Activated naive CD4-positive, alpha-beta T cell treated with anti-CD3 and anti-CD28 coated beads, Interleukin-2, amount 50 U/mL, for 24 hours (primary cell): Measurements from ENCODE around the gene MCF2L.
A peak's percentile ranks its signal among the peaks of the same experiment; 100 is the strongest.
"Not testable (repeated sequence)": the region's sequence is repeated elsewhere in the genome, so short reads cannot be mapped to it uniquely, and the experiment has no call there.

ENCODE experiments used
- H3K27ac Mint-ChIP-seq: one replicate; pipeline ENCODE4 v1.8.0; 2021; ENCODE audit warnings: mild to moderate bottlenecking, mixed read lengths
- H3K27me3 Mint-ChIP-seq: one replicate; pipeline ENCODE4 v1.8.0; 2021; ENCODE audit warnings: mixed read lengths
- H3K36me3 Mint-ChIP-seq: one replicate; pipeline ENCODE4 v1.8.0; 2021; ENCODE audit warnings: mixed read lengths
- H3K4me1 Mint-ChIP-seq: one replicate; pipeline ENCODE4 v1.8.0; 2021; ENCODE audit warnings: mixed read lengths
- H3K4me3 Mint-ChIP-seq: one replicate; pipeline ENCODE4 v1.8.0; 2021; ENCODE audit warnings: mild to moderate bottlenecking, mixed read lengths
- H3K9me3 Mint-ChIP-seq: one replicate; pipeline ENCODE4 v1.8.0; 2021; ENCODE audit warnings: mixed read lengths

Gene MCF2L

DNA sequence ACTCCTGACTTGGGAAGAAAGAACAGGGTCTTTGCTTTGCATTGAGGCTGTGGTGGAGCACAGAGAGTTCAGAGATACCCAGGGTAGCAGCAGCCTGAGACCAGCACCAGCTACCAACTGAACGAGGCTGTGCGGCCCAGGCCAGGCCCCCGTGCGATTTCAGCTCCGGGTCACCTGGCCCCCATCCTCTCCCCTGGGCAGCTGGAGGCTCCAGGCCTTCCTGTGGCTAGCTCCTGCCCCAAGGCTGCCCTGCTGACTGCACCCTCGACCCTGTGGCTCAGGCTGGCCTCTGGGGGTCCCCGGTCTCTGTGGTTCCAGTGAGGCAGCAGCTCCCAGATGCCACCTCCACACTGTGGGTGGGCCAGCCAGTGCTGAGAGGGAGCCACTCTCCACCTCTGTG is 52.8 kb downstream of the MCF2L start:
- H3K36me3 Mint-ChIP-seq = no peaks in the 10 kb centered on the region
- H3K4me3 Mint-ChIP-seq = no peak overlapping the region
- H3K27ac Mint-ChIP-seq = no peak overlapping the region
- H3K4me1 Mint-ChIP-seq = no peaks in the 10 kb centered on the region
- H3K9me3 Mint-ChIP-seq = no peaks in the 10 kb centered on the region
- H3K27me3 Mint-ChIP-seq = no peaks in the 10 kb centered on the region

- no peaks in the 10 kb centered on the region for H3K36me3 Mint-ChIP-seq
- no peak overlapping the region for H3K4me3 Mint-ChIP-seq
- H3K27ac Mint-ChIP-seq = no peak overlapping the region
- H3K9me3 Mint-ChIP-seq = no peaks in the 10 kb centered on the region
- no peaks in the 10 kb centered on the region for H3K27me3 Mint-ChIP-seq
- H3K4me1 Mint-ChIP-seq = no peaks in the 10 kb centered on the region
These were observed 53.4 kb downstream of the MCF2L start for GRCh38 chr13:113022391-113022744.

DNA sequence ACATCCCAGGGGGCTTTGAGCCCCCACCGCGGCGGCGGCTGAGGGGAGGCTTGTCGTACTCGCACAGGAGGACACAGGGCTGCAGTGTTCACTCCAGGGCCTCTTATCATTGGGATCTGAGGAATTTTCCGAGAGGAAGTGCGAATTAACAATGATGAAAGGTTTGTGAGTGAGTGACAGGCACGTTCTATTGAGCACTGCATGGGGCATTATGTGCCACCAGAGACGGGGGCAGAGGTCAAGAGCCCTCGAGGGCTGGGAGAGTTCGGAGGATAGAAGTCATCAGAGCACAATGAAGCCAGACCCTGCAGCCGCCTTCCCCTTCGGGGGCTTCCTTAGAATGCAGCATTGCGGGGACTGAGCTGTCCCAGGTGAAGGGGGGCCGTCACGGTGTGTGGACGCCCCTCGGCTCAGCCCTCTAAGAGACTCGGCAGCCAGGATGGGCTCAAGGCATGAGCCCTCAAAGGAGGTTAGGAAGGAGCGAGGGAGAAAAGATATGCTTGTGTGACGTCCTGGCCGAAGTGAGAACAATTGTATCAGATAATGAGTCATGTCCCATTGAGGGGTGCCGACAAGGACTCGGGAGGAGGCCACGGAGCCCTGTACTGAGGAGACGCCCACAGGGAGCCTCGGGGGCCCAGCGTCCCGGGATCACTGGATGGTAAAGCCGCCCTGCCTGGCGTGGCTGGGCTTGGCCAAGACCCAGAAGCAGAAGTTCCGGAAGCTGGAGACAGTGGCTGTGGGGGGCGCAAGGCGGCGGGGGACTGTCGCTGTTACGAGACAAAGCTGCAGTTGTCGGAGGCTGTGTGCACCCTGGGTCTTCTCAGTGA is 53.9 kb downstream of the MCF2L start:
- no peaks in the 10 kb centered on the region for H3K4me1 Mint-ChIP-seq
- no peaks in the 10 kb centered on the region for H3K27me3 Mint-ChIP-seq
- no peak overlapping the region for H3K27ac Mint-ChIP-seq
- H3K4me3 Mint-ChIP-seq = no peak overlapping the region
- no peaks in the 10 kb centered on the region for H3K36me3 Mint-ChIP-seq
- no peaks in the 10 kb centered on the region for H3K9me3 Mint-ChIP-seq

DNA sequence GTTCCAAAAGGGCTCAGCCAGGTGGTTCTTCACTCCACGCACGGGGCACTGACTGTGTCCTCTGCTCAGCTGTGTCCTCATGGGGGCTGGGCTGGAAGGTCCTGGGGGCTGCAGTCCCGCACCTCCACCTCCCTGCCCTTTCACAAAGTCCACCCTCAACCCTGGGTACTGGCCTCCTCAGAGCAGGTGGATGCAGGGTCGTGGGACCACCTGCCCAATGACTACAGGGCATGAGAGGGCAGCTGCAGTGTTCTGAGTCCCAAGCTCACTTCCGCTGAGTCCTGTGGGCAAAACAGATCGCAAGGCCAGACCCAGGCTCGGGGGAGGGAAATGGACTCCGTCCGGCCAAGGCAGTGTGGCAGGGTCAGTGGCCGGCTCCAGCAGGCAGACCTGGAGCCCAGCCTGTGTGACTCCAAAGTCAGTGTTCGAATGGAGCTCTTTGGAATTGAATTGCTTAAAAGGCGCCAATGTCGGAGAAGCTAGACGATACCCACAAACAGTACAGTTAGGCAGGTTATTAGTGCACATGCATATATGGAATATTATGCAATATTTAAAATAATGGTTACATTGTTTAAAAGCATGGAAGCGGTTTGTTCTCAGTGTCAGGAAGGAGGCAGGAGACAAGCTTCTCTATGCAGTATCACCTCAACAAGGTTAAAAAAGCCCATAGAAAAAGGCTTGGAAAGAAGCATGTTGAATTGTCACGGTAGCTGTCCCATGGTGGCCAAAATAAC is 54.8 kb downstream of the MCF2L start:
- Mint-ChIP-seq H3K27ac (no peak overlapping the region), H3K27me3 (no peaks in the 10 kb centered on the region), H3K9me3 (no peaks in the 10 kb centered on the region), H3K36me3 (no peaks in the 10 kb centered on the region), H3K4me3 (no peak overlapping the region), H3K4me1 (no peaks in the 10 kb centered on the region)

DNA sequence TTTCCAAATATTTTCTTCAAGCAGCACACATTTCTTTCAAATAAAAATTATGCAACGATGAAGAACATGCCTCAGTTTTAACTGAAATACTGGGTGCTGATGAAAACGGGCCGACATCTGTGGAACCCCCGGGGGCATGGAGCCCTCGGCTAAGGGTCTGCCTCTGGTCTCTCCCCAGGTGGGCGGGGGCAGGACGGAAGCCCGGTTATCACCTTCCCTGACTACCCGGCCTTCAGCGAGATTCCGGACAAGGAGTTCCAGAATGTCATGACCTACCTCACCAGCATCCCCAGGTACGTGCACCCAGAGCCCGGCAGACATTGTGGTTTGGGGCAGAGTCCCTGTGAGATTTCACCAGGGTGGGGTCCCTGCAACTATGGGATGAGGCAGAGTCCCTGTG is 55.5 kb downstream of the MCF2L start:
- Mint-ChIP-seq H3K36me3 (no peaks in the 10 kb centered on the region), H3K4me1 (no peaks in the 10 kb centered on the region), H3K9me3 (no peaks in the 10 kb centered on the region), H3K27ac (no peak overlapping the region), H3K27me3 (no peaks in the 10 kb centered on the region), H3K4me3 (no peak overlapping the region)

- H3K27me3 Mint-ChIP-seq = no peaks in the 10 kb centered on the region
- H3K27ac Mint-ChIP-seq = no peak overlapping the region
- H3K36me3 Mint-ChIP-seq = no peaks in the 10 kb centered on the region
- no peaks in the 10 kb centered on the region for H3K9me3 Mint-ChIP-seq
- no peak overlapping the region for H3K4me3 Mint-ChIP-seq
- H3K4me1 Mint-ChIP-seq = no peaks in the 10 kb centered on the region
These were observed 57.4 kb downstream of the MCF2L start for GRCh38 chr13:113026391-113026910.

- no peaks in the 10 kb centered on the region for H3K4me1 Mint-ChIP-seq
- no peaks in the 10 kb centered on the region for H3K27me3 Mint-ChIP-seq
- no peak overlapping the region for H3K4me3 Mint-ChIP-seq
- no peak overlapping the region for H3K27ac Mint-ChIP-seq
- no peaks in the 10 kb centered on the region for H3K36me3 Mint-ChIP-seq
- H3K9me3 Mint-ChIP-seq = no peaks in the 10 kb centered on the region
These were observed 58.1 kb downstream of the MCF2L start for GRCh38 chr13:113027095-113027494.

DNA sequence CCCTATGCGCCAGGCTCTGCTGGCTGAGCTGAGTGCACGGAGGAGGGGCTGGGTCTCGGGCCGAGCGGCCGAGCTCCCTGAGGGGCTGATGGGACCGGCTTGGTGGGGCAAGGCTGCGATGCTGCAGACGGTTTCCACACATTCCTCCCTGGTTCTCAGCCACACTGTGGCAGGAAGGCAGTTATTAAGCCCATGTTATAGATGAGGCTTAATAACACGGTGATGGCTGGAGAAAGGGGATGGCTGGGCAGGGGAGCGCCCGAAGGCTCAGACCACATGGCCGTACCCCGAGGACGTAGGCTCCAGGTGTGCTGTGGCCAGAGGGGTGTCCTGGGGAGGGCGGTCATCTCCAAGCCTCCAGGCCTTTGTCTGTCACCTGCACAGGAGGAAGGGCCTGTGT is 58.6 kb downstream of the MCF2L start:
- Mint-ChIP-seq H3K27ac (no peak overlapping the region), H3K4me3 (no peak overlapping the region), H3K4me1 (no peaks in the 10 kb centered on the region), H3K9me3 (no peaks in the 10 kb centered on the region), H3K27me3 (no peaks in the 10 kb centered on the region), H3K36me3 (no peaks in the 10 kb centered on the region)

GRCh38 chr13:113028336-113029060 is 59.5 kb downstream of the MCF2L start:
- Mint-ChIP-seq H3K27me3 (no peaks in the 10 kb centered on the region), H3K9me3 (no peaks in the 10 kb centered on the region), H3K36me3 (no peaks in the 10 kb centered on the region), H3K4me1 (no peaks in the 10 kb centered on the region), H3K4me3 (no peak overlapping the region), H3K27ac (no peak overlapping the region)

DNA sequence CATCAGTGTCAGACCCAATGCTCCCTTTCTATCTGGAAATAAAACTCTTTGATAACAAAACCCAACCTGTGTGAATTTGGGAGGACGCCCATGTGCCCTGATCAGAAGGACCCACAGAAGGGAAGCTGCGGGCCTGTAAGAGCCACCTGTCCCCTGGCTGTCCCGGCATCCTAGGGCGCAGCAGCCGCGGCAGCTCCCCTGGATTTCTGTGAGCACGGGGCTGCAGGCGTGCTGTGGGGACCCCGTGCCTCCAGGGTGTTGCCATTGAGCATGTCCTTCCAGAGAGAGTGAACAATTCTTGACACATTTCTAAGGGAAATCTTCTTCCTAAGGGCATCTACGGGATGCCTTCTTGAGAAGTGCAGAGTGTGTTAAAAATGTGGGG is 60.0 kb downstream of the MCF2L start:
- no peaks in the 10 kb centered on the region for H3K27me3 Mint-ChIP-seq
- H3K9me3 Mint-ChIP-seq = no peaks in the 10 kb centered on the region
- H3K27ac Mint-ChIP-seq = no peak overlapping the region
- no peaks in the 10 kb centered on the region for H3K4me1 Mint-ChIP-seq
- H3K36me3 Mint-ChIP-seq = no peaks in the 10 kb centered on the region
- no peak overlapping the region for H3K4me3 Mint-ChIP-seq

DNA sequence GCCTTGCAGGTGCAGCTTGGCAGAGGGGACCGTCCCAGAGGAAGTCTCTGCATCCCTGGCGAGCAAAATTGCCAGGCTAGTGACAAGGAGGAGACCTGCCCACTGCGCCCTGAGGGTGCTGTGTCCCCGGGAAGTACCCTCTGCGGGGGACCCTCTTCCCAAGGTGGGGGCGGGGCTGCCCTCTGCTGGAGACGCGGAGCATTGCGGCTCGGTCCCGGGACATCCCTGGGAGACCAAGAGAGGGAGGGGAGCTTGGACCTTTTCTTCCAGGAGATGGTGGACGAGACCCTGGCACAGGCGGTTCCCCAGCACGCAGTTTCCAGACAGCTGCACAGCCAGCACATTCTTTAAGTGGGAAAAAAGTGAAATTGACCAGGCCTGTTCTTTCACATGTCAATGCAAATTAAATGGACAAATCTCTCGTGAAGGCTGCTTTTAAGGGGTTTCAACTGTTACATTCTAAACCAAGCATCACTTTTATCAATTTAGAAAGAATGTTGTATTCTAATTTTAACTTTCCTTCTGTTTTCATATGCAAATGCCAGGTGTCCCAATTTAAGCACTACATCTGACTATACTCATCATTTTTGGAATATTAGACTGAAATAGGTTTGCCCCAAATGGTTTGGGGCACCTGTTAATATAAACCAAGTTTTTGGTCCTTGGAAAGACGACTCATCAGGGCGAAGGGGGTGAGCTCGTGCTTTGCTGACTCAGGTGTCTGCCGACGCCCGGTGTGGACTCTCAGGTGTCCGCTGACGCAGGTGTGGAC is 60.7 kb downstream of the MCF2L start:
- no peaks in the 10 kb centered on the region for H3K36me3 Mint-ChIP-seq
- H3K9me3 Mint-ChIP-seq = no peaks in the 10 kb centered on the region
- no peaks in the 10 kb centered on the region for H3K4me1 Mint-ChIP-seq
- H3K4me3 Mint-ChIP-seq = no peak overlapping the region
- no peaks in the 10 kb centered on the region for H3K27me3 Mint-ChIP-seq
- peak overlapping the region; percentile 35 for H3K27ac Mint-ChIP-seq

- not testable (repeated sequence) for H3K27ac Mint-ChIP-seq, H3K27me3 Mint-ChIP-seq, H3K4me1 Mint-ChIP-seq, H3K4me3 Mint-ChIP-seq, H3K36me3 Mint-ChIP-seq, H3K9me3 Mint-ChIP-seq
These were observed 61.2 kb downstream of the MCF2L start for GRCh38 chr13:113030259-113030640.

DNA sequence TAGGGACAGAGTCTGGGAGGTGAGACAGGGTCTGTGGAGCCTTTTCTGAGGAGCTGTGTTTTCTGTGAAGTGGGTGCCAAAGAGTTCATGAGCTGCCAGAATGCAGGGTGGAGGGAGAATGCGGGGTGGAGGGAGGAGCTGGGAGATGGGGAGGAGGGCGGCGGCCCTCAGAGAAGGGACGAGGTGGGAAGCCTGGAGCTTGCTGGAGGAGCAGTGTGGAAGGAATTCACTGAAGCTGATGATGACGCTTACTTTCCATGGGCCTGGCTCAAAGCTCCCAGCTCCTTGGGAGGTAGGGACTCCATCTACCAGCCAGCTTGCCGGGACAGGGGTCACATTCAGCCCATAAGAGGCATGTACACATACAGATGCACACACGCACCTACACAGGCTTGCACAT is 62.5 kb downstream of the MCF2L start:
- Mint-ChIP-seq H3K27ac (no peak overlapping the region), H3K27me3 (no peaks in the 10 kb centered on the region), H3K36me3 (peaks cover 2% of the 10 kb centered on the region), H3K4me1 (no peaks in the 10 kb centered on the region), H3K9me3 (no peaks in the 10 kb centered on the region), H3K4me3 (no peak overlapping the region)

- Mint-ChIP-seq H3K27me3 (no peaks in the 10 kb centered on the region), H3K9me3 (no peaks in the 10 kb centered on the region), H3K4me1 (no peaks in the 10 kb centered on the region), H3K27ac (no peak overlapping the region), H3K4me3 (no peak overlapping the region), H3K36me3 (peaks cover 2% of the 10 kb centered on the region)
These were observed 63.3 kb downstream of the MCF2L start for GRCh38 chr13:113032291-113032690.

- Mint-ChIP-seq H3K27me3 (no peaks in the 10 kb centered on the region), H3K4me3 (no peak overlapping the region), H3K36me3 (peaks cover 4% of the 10 kb centered on the region), H3K27ac (no peak overlapping the region), H3K4me1 (no peaks in the 10 kb centered on the region), H3K9me3 (no peaks in the 10 kb centered on the region)
These were observed 64.2 kb downstream of the MCF2L start for GRCh38 chr13:113033054-113033850.
